ENCODE results near the gene NIT2.
"Not testable (repeated sequence)": the region's sequence is repeated elsewhere in the genome, so short reads cannot be mapped to it uniquely, and the experiment has no call there.

Gene NIT2

DNA sequence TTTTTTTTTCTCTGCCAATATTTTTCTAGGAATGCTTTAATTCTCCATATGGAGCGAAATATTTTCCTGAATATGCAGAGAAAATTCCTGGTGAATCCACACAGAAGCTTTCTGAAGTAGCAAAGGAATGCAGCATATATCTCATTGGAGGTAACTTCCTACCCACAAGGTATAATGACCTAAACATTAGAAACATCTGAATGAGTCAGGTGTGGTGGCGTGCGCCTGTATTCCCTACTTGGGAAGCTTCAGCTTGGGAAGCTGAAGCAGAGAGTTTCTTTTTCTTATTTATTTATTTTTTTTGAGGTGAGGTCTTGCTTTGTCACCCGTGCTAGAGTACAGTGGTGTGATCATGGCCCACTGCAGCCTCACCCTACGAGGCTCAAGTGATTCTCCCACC is 5.2 kb downstream of the NIT2 start:
- no peak for DNase-seq

DNA sequence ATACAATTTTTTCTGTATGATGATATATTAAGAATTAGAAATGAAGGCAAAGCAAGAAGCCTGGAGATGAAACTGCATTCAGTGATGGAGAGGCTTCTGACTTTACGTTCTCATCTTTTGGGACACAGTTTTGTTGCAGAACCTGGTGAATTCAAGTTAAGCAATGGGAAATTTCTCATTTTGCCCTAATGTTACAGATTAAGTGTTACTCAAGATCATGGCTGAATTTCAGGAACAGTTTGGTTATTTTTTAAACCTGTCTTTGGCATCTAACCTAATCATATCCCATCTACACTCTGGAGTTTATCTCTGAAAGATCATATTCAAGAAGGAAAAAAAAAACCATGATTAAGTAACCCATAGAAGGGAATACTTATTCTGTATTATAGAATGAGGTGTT is 6.0 kb downstream of the NIT2 start:
- no peak for DNase-seq

- DNase-seq, result no peak
These were observed 14.2 kb downstream of the NIT2 start for GRCh38 chr3:100348727-100349126.

DNA sequence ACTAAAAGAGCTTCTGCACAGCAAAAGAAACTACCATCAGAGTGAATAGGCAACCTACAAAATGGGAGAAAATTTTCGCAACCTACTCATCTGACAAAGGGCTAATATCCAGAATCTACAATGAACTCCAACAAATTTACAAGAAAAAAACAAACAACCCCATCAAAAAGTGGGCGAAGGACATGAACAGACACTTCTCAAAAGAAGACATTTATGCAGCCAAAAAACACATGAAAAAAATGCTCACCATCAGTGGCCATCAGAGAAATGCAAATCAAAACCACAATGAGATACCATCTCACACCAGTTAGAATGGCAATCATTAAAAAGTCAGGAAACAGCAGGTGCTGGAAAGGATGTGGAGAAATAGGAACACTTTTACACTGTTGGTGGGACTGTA is 17.2 kb downstream of the NIT2 start:
- DNase-seq, result not testable (repeated sequence)

GRCh38 chr3:100352296-100353231 is 18.0 kb downstream of the NIT2 start:
- no peak for DNase-seq

DNA sequence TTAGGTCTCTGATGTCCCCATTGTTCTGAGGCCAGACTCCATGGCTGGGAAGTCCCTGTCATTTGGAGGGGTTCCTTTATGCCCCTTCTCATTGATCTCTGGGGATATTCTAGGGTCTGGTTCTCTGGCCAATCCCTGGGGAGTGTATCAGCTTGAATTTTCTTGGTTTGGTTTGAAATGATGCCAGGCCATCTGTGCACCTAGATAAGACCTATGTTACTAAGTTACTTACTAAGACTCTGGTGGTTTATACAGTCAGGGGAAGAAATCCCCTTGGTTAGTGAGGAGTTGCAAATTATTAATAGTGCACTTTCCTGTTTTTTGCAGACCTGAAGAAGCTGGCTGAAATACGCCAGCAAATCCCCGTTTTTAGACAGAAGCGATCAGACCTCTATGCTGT is 20.3 kb downstream of the NIT2 start:
- DNase-seq, result no peak

- DNase-seq, result no peak
These were observed 23.9 kb downstream of the NIT2 start for GRCh38 chr3:100358413-100358812.

DNA sequence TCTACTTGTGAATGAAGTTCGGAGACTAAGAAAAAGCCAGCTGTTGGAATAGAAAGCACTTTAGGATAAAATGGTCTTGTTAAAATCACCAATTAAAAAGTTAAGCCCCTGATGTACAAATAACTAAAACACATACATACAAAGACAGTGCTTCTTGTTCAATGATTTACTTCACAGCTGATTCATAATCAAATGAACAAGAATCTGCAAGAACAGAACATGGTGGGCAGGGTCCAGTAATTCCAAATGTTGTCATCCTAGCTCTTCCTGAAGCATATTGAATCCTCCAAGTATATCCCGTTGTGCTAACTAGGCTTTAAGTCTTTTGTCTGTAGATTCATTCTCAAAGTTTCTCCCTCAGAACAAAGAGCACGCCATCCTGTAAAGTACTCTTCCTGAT is 24.5 kb downstream of the NIT2 start:
- no peak for DNase-seq

DNA sequence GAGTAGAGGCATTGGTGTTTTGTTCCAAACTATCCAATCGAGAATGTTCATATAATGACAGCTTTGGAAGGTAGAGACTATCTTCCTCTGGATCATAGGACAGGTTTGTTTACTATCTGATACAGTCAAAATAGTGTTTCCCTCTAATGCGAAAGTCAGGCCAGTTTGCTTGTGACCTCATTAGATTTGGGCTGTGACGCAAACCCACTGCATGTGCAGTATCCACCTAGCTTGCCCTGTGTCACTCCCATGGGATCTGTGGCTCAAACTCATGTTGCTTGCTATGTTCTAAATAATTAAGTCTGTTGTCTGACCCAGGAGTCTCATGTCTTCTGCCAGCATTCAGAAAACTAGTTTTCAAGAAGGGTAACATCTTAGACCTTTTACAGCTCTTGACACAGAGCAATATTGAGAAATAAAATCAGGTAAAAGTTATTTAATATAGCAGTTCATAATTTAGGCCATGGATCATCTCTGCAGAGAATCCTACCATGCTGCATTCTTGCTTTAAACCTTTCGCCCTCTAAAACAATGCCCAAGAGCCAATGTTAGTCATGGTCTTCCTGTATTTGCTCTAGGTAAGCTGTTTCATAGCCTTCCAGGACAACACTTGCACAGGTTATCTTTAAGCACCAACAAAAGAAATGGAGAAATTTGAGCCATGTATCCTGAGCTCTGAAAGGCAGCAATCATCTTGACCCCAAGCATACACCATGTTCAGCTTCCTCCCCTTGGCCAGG is 26.4 kb downstream of the NIT2 start:
- DNase-seq, result no peak

DNA sequence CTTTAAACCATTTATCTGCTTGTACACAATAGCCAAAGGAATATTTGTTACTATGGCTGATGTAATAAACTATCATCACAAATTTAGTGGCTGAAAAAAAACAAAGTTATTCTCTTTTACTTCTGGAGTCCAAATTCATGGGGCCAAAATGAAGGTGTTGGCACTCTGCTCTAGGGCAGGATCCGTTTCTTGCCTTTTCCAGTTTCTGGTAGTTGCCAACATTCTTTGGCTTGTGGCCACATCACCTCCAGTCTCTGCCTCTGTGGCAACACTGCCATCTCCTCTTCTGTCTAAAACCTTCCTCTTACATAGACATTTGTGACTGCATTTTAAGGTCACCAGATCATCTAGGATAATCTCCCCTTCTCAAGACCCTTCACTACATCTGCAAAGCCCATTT is 27.3 kb downstream of the NIT2 start:
- DNase-seq, result no peak

DNA sequence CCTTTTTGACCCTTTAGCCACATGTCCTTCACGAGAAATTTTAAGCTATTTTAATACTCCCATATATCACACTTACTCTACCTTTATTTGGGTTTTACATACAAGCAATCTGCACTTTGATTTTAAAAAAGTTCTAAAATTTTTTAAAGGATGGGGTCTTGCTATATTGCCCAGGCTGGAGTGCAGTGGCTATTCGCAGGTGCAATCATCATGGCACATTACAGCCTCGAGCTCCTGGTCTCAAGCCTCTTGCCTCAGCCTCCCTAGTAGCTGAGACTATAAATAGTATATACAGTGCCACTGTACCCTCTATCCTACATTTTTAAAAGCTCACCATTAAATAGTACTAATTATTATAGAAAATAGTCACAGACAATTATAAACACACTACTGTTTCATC is 29.9 kb downstream of the NIT2 start:
- no peak for DNase-seq

GRCh38 chr3:100366424-100366823 is 31.9 kb downstream of the NIT2 start:
- DNase-seq, result no peak

DNA sequence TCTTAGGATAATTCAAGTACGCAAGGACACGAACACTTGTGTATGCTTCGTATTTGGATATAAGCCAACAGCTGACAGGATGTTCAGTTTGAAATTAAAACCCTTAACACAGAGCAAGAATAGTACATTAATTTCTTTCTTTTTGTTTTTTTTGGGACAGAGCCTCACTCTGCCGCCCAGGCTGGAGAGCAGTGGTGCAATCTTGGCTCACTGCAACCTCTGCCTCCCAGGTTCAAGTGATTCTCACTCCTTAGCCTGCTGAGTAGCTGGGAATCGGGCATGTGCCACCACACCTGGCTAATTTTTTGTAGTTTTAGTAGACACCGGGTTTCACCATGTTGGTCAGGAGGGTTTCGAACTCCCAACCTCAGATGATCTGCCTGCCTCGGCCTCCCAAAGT is 33.9 kb downstream of the NIT2 start:
- DNase-seq, result no peak

DNA sequence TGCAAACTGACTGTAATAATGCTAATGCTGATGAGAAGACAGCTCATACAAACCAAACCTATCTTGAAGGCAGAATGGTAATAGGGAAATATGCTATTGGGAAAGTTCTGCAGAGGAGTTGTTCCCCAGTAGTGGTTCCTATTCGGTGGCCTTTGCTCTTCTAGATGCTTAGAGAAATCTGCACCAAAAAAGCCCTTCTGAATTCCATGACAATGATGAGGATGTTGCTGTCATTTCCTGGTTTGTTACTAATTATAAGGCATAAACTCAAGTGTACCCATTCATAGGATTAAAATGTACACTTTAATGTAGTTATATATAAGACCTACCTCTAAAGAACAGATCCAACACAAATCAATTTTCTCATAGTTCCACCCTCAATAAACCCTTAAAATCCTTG is 36.2 kb downstream of the NIT2 start:
- DNase-seq, result no peak

- no peak for DNase-seq
These were observed 40.0 kb downstream of the NIT2 start for GRCh38 chr3:100374521-100374920.

GRCh38 chr3:100376301-100376700 is 41.7 kb downstream of the NIT2 start:
- DNase-seq, result no peak

GRCh38 chr3:100384733-100385525 is 50.4 kb downstream of the NIT2 start:
- no peak for DNase-seq

DNA sequence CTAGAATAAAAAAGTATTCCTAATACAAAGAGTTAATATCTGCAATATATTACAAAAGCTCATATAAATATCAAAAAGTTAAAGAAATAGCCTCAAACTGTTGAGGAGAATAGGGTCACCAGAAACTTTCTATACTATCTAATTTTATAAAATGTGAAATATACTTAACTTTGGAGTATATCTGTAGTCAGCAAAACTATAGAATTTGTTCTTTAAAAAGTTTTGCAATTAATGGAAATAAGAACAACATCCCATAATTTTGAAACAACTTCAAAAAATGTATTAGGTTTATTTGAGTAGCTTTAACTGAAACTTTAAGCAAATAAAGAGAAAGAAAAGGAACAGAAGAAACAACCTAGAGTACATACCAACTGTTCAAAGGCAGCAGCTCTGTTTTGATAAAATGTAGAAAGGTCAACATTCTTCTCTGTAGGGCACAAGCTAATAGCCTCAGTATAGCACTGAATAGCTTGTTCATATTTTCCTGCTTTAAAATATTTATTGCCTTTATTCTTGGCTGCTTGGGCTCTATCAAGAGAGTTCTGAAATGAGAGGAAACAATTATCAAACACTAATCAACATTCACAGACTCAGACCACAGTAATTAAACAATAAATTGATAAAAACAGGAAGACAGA is 52.0 kb downstream of the NIT2 start:
- no peak for DNase-seq

DNA sequence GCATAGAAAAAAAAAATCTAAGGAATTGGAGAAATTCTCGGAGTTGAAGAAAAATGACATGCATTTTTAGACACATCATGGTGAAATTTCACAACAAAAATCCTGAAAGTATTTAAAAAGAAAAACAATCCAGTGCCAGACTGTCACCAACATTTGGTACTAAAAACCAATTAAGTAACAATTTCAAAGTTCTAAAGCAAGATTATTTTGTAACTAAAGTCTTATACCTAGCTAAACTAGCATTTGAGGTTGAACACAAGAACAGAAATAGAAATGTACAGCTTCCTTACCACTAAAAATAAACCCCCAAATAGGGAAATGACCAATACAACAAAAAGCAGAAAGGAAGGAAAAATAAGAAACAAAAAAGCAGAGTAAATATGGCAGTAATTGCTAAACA is 54.5 kb downstream of the NIT2 start:
- no peak for DNase-seq

DNA sequence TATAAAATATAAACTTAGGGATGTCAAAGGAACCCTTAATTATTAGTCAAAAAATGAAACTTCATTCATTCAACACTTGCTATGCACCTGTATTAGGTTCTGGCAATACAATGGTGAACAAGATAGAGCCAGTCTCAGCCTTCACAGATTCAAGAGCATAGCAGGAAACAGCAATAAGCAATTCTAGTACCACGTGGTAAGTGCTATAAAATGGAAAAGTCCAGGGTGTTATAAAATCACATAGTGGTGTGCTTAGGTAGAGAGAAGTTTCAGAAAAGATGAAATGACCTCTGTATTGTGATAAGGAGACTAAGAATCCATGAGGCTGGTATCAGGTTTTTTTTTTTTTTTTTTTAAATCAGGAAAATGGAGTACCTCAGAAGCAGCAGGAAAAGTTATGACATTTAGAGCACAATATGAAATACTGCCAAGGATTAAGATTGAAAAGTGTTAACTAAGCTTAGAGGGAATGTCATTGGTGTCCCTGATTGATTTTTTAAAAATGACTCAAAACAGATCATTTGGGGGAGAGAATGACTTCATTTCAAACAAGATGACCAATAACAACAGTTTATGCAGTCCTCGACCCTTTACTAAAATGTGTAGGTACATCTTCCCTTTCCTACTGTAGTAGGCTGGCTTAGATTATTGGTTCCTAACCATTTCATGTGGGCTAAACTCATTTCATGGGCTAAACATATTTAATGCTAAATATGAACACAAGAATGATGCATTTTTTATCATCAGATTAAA is 61.3 kb downstream of the NIT2 start:
- no peak for DNase-seq

DNA sequence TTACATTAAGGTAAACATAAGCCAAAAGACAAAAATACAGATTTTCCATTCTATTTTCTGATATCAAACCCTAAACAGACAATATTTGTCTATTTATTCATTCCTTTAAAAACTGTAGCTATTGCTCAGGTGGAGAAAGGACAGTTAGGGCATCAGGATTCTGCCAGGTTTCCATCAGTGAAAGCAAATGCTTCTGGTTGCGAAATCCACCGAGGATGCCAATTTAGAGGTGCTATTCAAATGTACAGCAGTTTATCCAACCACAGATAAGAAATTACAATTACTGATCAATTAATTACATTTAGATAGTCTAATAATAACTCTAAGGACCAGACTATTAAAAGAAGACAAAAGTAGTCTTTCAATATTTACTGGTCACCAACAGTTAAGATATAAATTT is 62.4 kb downstream of the NIT2 start:
- no peak for DNase-seq
